CD14-positive monocyte (primary cell): Measurements from ENCODE around the gene SAV1. TPM values are rescaled to one million over a fixed set of nuclear protein-coding genes. Genes with fewer than 3 reads are reported as not detected.

Experiments
- DNase-seq, 3 donors: peaks; one replicate each; pipeline ENCODE4 v3.0.0-alpha.2; 2011 to 2022
- H2AFZ ChIP-seq: 2 replicates; pipeline ENCODE4 v1.6.0; 2012; ENCODE audit warnings: mild to moderate bottlenecking, low read depth, low read length, inconsistent platforms; ENCODE audit not compliant: insufficient read depth, poor library complexity, severe bottlenecking
- H3K27ac ChIP-seq, 2 donors: 1 replicate in 1 of 2; 2 replicates in 1 of 2; pipeline ENCODE4 v1.5.1; 2012 to 2013; ENCODE audit warnings: low read length in 2 of 2, control low read depth in 1 of 2, inconsistent platforms in 1 of 2, low read depth in 1 of 2, mild to moderate bottlenecking in 1 of 2
- H3K27me3 ChIP-seq, 2 donors: one replicate each; pipeline versions ENCODE4 v1.6.0 to v1.6.1; 2011 to 2013; ENCODE audit warnings: low read length in 2 of 2; ENCODE audit not compliant: control insufficient read depth in 2 of 2, insufficient read depth in 2 of 2
- H3K36me3 ChIP-seq, 2 donors: replicated peaks in 1 of 2; 1 replicate in 1 of 2; 2 replicates in 1 of 2; pipeline versions ENCODE4 v1.5.1 to v1.6.1; 2012 to 2013; ENCODE audit warnings: low read length in 2 of 2, control low read depth in 1 of 2, inconsistent platforms in 1 of 2, mild to moderate bottlenecking in 1 of 2; ENCODE audit not compliant: insufficient read depth in 2 of 2, control insufficient read depth in 1 of 2
- H3K4me1 ChIP-seq, 2 donors: 1 replicate in 1 of 2; 2 replicates in 1 of 2; pipeline versions ENCODE4 v1.5.1 to v1.6.1; 2012 to 2013; ENCODE audit warnings: low read length in 2 of 2, control low read depth in 1 of 2, inconsistent platforms in 1 of 2, mild to moderate bottlenecking in 1 of 2, moderate library complexity in 1 of 2; ENCODE audit not compliant: insufficient read depth in 2 of 2, control insufficient read depth in 1 of 2
- H3K4me2 ChIP-seq: replicated peaks from 2 replicates; pipeline ENCODE3; 2012; ENCODE audit warnings: low read length, moderate library complexity, mild to moderate bottlenecking; ENCODE audit not compliant: poor library complexity, severe bottlenecking; ENCODE audit errors: extremely low read depth
- H3K4me3 ChIP-seq, 3 experiments: fragments of 200-600 bp in 1 of 3; sonication (generic) in 1 of 3; replicated peaks in 1 of 3; 1 replicate in 2 of 3; 2 replicates in 1 of 3; pipeline ENCODE4 v1.5.1; 2011 to 2013; ENCODE audit warnings: low read length in 3 of 3, mild to moderate bottlenecking in 3 of 3, control low read depth in 2 of 3, low read depth in 2 of 3, inconsistent platforms in 1 of 3, moderate library complexity in 1 of 3
- H3K79me2 ChIP-seq: 2 replicates; pipeline ENCODE4 v1.6.0; 2012; ENCODE audit warnings: mild to moderate bottlenecking, control low read depth, inconsistent platforms, low read length, moderate library complexity; ENCODE audit not compliant: insufficient read depth
- H3K9ac ChIP-seq: 2 replicates; pipeline ENCODE4 v1.6.0; 2017; ENCODE audit warnings: low read length, mild to moderate bottlenecking; ENCODE audit not compliant: insufficient read depth, poor library complexity, severe bottlenecking
- H3K9me3 ChIP-seq, 2 donors: replicated peaks in 1 of 2; 1 replicate in 1 of 2; 2 replicates in 1 of 2; pipeline versions ENCODE4 v1.5.1 to v1.6.1; 2012 to 2013; ENCODE audit warnings: low read length in 2 of 2, control low read depth in 1 of 2; ENCODE audit not compliant: control insufficient read depth in 1 of 2, insufficient read depth in 1 of 2
- H4K20me1 ChIP-seq: 2 replicates; pipeline ENCODE4 v1.6.0; 2012; ENCODE audit warnings: mild to moderate bottlenecking, low read length, control low read depth, moderate library complexity; ENCODE audit not compliant: insufficient read depth
- H3K27ac Mint-ChIP-seq, 7 donors: one replicate each; pipeline ENCODE4 v1.8.0; 2020; ENCODE audit warnings: mild to moderate bottlenecking in 7 of 7, mixed read lengths in 7 of 7, moderate library complexity in 6 of 7, inconsistent platforms in 2 of 7
- H3K27me3 Mint-ChIP-seq, 3 donors: one replicate each; pipeline ENCODE4 v1.8.0; 2021 to 2022; ENCODE audit warnings: low read depth in 3 of 3, mild to moderate bottlenecking in 3 of 3, mixed read lengths in 3 of 3, moderate library complexity in 3 of 3, inconsistent platforms in 1 of 3
- H3K36me3 Mint-ChIP-seq, 2 donors: one replicate each; pipeline ENCODE4 v1.8.0; 2020; ENCODE audit warnings: mixed read lengths in 2 of 2, inconsistent platforms in 1 of 2, mild to moderate bottlenecking in 1 of 2
- H3K4me1 Mint-ChIP-seq: one replicate; pipeline ENCODE4 v1.8.0; 2020; ENCODE audit warnings: mild to moderate bottlenecking, mixed read lengths
- H3K4me3 Mint-ChIP-seq, 2 donors: one replicate each; pipeline ENCODE4 v1.8.0; 2020; ENCODE audit warnings: mild to moderate bottlenecking in 2 of 2, mixed read lengths in 2 of 2, moderate library complexity in 1 of 2
- H3K9me3 Mint-ChIP-seq, 7 donors: one replicate each; pipeline ENCODE4 v1.8.0; 2020 to 2022; ENCODE audit warnings: mixed read lengths in 7 of 7, mild to moderate bottlenecking in 6 of 7, moderate library complexity in 6 of 7, inconsistent platforms in 2 of 7
- WGBS: methylation state at CpG from one replicate; pipeline ENCODE4 v1.1.5; 2013; ENCODE audit warnings: missing lambda C conversion rate; ENCODE audit not compliant: insufficient coverage; 5-methylcytosine and 5-hydroxymethylcytosine counted together
- intact Hi-C, 2 donors: fragments of 100-400 bp; cut with micrococcal nuclease; formaldehyde crosslinking; loops; one replicate each; pipeline versions ENCODE4 v1.15.0 to v1.15.1; 2023
- polyA plus RNA-seq, 3 donors: library from polyadenylated mRNA; depleted of rRNA in 1 of 3; unstranded in 2 of 3; stranded (reverse) in 1 of 3; fragments of 300-500 nt in 2 of 3; fragments of >200 nt in 1 of 3; fragmentation: Illumina TruSeq in 2 of 3; gene quantifications; 1 replicate in 2 of 3; 2 replicates in 1 of 3; pipeline ENCODE4 v1.2.3, GENCODE V29; 2012 to 2021
- TF ChIP-seq, protein P1 (sequence below): fragments of 200-600 bp; IDR thresholded peaks from one replicate; pipeline ENCODE4 v1.8.0; 2022; ENCODE audit warnings: antibody characterized with exemption, mild to moderate bottlenecking

SAV1 gene
- polyA plus RNA-seq, 3 donors, result 1.8 to 5.1 (median 4.8) TPM

DNA sequence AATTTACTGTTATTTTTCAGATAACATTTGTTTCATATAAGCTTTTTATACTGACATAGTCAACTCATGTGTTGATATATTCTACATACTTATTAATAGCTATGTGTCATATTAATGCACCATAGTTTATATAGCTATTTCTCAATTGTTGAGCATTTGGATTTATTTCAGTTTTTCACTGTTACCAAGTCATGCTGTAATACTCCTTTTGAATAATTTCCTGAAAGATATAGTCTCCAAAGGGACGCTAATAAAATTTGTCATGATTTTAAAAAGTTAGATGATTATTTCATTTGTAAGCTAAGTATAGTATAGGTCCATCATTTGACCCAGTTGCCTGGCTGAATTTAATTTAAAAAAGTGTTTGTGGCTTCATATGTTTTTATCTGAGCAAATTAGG, 60.3 kb downstream of the SAV1 start:
- Mint-ChIP-seq H3K27me3 (peaks cover 0 to 2% (median 2%) of the 10 kb centered on the region in 3 donors), H3K4me3 (no peak overlapping the region), H3K36me3 (no peaks in the 10 kb centered on the region), H3K4me1 (no peaks in the 10 kb centered on the region), H3K27ac (no peak overlapping the region), H3K9me3 (no peaks in the 10 kb centered on the region)
- Histone ChIP-seq H3K27me3 (no peaks in the 10 kb centered on the region), H2AFZ (no peak overlapping the region), H3K4me3 (no peak overlapping the region), H4K20me1 (no peaks in the 10 kb centered on the region), H3K4me2 (no peak overlapping the region), H3K27ac (no peak overlapping the region), H3K9me3 (no peaks in the 10 kb centered on the region), H3K4me1 (no peaks in the 10 kb centered on the region), H3K9ac (no peak overlapping the region), H3K36me3 (no peaks in the 10 kb centered on the region), H3K79me2 (no peaks in the 10 kb centered on the region)
- no peak for DNase-seq
- intact Hi-C loops, result no loop called here
- WGBS, result no CpG with 5 or more reads among the region's 1 CpG
- TF ChIP-seq, protein P1, sequence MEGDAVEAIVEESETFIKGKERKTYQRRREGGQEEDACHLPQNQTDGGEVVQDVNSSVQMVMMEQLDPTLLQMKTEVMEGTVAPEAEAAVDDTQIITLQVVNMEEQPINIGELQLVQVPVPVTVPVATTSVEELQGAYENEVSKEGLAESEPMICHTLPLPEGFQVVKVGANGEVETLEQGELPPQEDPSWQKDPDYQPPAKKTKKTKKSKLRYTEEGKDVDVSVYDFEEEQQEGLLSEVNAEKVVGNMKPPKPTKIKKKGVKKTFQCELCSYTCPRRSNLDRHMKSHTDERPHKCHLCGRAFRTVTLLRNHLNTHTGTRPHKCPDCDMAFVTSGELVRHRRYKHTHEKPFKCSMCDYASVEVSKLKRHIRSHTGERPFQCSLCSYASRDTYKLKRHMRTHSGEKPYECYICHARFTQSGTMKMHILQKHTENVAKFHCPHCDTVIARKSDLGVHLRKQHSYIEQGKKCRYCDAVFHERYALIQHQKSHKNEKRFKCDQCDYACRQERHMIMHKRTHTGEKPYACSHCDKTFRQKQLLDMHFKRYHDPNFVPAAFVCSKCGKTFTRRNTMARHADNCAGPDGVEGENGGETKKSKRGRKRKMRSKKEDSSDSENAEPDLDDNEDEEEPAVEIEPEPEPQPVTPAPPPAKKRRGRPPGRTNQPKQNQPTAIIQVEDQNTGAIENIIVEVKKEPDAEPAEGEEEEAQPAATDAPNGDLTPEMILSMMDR, result no peak

DNA sequence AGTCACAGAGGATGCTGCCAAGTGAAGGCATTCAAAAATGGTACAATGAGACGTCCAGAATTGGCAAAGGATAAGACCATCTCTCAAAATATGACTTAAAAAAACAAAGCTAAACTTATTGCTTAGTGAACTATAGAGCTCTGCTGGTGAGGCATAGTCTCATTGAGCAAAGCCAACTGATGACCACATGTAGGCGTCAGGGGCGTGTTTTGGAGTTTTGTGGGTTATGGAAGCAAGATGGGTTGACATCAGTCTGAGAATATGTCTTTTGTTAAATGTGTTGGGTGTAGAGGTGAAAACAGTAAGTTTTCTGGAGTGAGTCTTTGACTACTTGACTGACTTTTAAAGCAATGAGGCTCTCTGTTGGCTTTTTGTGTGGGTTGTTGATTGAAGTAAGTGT, 60.9 kb downstream of the SAV1 start:
- no peaks in the 10 kb centered on the region for H3K36me3 Mint-ChIP-seq

More for the DNA sequence above, 60.9 kb downstream of the SAV1 start:
- no peak overlapping the region for H3K4me2 ChIP-seq
- no peaks in the 10 kb centered on the region for H3K4me1 Mint-ChIP-seq
- H3K4me1 ChIP-seq, result no peaks in the 10 kb centered on the region
- H3K27ac Mint-ChIP-seq, result no peak overlapping the region
- H3K9ac ChIP-seq, result no peak overlapping the region
- no peaks in the 10 kb centered on the region for H3K27me3 ChIP-seq
- H3K4me3 Mint-ChIP-seq, result no peak overlapping the region
- H3K9me3 Mint-ChIP-seq, result no peaks in the 10 kb centered on the region
- H4K20me1 ChIP-seq, result no peaks in the 10 kb centered on the region
- 90% methylated on average over 3 of the region's 3 CpGs for WGBS
- intact Hi-C loops, result no loop called here
- no peaks in the 10 kb centered on the region for H3K9me3 ChIP-seq
- no peak overlapping the region for H3K4me3 ChIP-seq
- DNase-seq, result no peak
- TF ChIP-seq, protein P1, result no peak
- no peak overlapping the region for H2AFZ ChIP-seq
- no peaks in the 10 kb centered on the region for H3K79me2 ChIP-seq
- H3K27me3 Mint-ChIP-seq, result peaks cover 0 to 2% (median 2%) of the 10 kb centered on the region in 3 donors
- H3K36me3 ChIP-seq, result no peaks in the 10 kb centered on the region
- H3K27ac ChIP-seq, result no peak overlapping the region
